Upper lobe of right lung (tissue), 1 donor: ENCODE measurements around the gene TPRN. TPM values are rescaled to one million over a fixed set of nuclear protein-coding genes. Genes with fewer than 3 reads are reported as not detected.

Experiments
- ATAC-seq: fragments of 200-7000 bp; cut with Tn5 transposase; one replicate; pipeline ENCODE4 v1.9.1; 2020; ENCODE audit warnings: mild to moderate bottlenecking, moderate library complexity
- DNase-seq: peaks from one replicate; pipeline ENCODE4 v3.0.0-alpha.2; 2020
- H3K27ac ChIP-seq: fragments of 200-600 bp; one replicate; pipeline ENCODE4 v1.8.0; 2022
- H3K27me3 ChIP-seq: fragments of 200-600 bp; one replicate; pipeline ENCODE4 v1.8.0; 2022; ENCODE audit warnings: mild to moderate bottlenecking
- H3K36me3 ChIP-seq: fragments of 200-600 bp; one replicate; pipeline ENCODE4 v1.8.0; 2022
- H3K4me1 ChIP-seq: fragments of 200-600 bp; one replicate; pipeline ENCODE4 v1.8.0; 2022
- H3K4me3 ChIP-seq: fragments of 200-600 bp; one replicate; pipeline ENCODE4 v1.8.0; 2022; ENCODE audit warnings: mild to moderate bottlenecking
- H3K9me3 ChIP-seq: fragments of 200-600 bp; one replicate; pipeline ENCODE4 v1.8.0; 2022
- CTCF ChIP-seq: fragments of 200-600 bp; IDR thresholded peaks from one replicate; pipeline ENCODE4 v1.8.0; 2022; ENCODE audit warnings: antibody characterized with exemption
- intact Hi-C: fragments of 100-400 bp; cut with DNase I; formaldehyde crosslinking; loops from one replicate; pipeline ENCODE4 v1.11.0; 2022
- total RNA-seq: library from RNA; stranded (reverse); fragmentation: NEBNext Ultra II Directional; extraction: Animal tissue kit (Norgen Biotek cat#: 25700); gene quantifications from one replicate; pipeline ENCODE4 v1.2.1, GENCODE V29; 2021
- donor health status: DM: no; HTN: yes; CAD: no; lungs with severe emphysema.

Gene TPRN
- total RNA-seq, 1 donor from 2014 or later: 22.3 TPM

GRCh38 chr9:137193771-137194170, 6.8 kb downstream of the TPRN start:
- Histone ChIP-seq H3K27ac (no peak overlapping the region), H3K9me3 (no peaks in the 10 kb centered on the region), H3K4me3 (no peak overlapping the region), H3K4me1 (peaks cover 30% of the 10 kb centered on the region), H3K36me3 (peaks cover 24% of the 10 kb centered on the region), H3K27me3 (no peaks in the 10 kb centered on the region)
- no peak for TF ChIP-seq CTCF
- intact Hi-C loops: no loop called here
- DNase-seq (no peak), ATAC-seq (no peak)

- H3K4me1 ChIP-seq: peaks cover 25% of the 10 kb centered on the region
- intact Hi-C loops: no loop called here
- H3K36me3 ChIP-seq: peaks cover 24% of the 10 kb centered on the region
These were observed 7.7 kb downstream of the TPRN start for GRCh38 chr9:137192859-137193258.

GRCh38 chr9:137192448-137192780, 8.1 kb downstream of the TPRN start:
- H3K27ac ChIP-seq: no peak overlapping the region
- H3K9me3 ChIP-seq: no peaks in the 10 kb centered on the region
- no peaks in the 10 kb centered on the region for H3K27me3 ChIP-seq
- no peak for TF ChIP-seq CTCF
- ATAC-seq: no peak
- H3K36me3 ChIP-seq: peaks cover 24% of the 10 kb centered on the region
- no peak for DNase-seq
- intact Hi-C loops: no loop called here
- peaks cover 29% of the 10 kb centered on the region for H3K4me1 ChIP-seq
- no peak overlapping the region for H3K4me3 ChIP-seq

More at GRCh38 chr9:137192859-137193258, 7.7 kb downstream of the TPRN start:
- H3K4me3 ChIP-seq: no peak overlapping the region
- no peaks in the 10 kb centered on the region for H3K27me3 ChIP-seq
- ATAC-seq (no peak), DNase-seq (no peak)
- no peak for TF ChIP-seq CTCF
- H3K9me3 ChIP-seq: no peaks in the 10 kb centered on the region
- no peak overlapping the region for H3K27ac ChIP-seq

- peaks cover 34% of the 10 kb centered on the region for H3K4me1 ChIP-seq
- TF ChIP-seq CTCF: no peak
- H3K9me3 ChIP-seq: no peaks in the 10 kb centered on the region
- intact Hi-C loops: no loop called here
- no peak overlapping the region for H3K27ac ChIP-seq
- H3K4me3 ChIP-seq: no peak overlapping the region
- no peaks in the 10 kb centered on the region for H3K27me3 ChIP-seq
- DNase-seq: no peak
- H3K36me3 ChIP-seq: peaks cover 28% of the 10 kb centered on the region
- ATAC-seq: no peak
These were observed 8.7 kb downstream of the TPRN start for GRCh38 chr9:137191691-137192447.

GRCh38 chr9:137191245-137191644, 9.3 kb downstream of the TPRN start:
- H3K27me3 ChIP-seq: no peaks in the 10 kb centered on the region
- ATAC-seq: no peak
- no peak overlapping the region for H3K27ac ChIP-seq
- DNase-seq: no peak
- peaks cover 30% of the 10 kb centered on the region for H3K36me3 ChIP-seq
- intact Hi-C loops: no loop called here
- no peaks in the 10 kb centered on the region for H3K9me3 ChIP-seq
- no peak overlapping the region for H3K4me3 ChIP-seq
- no peak for TF ChIP-seq CTCF
- peaks cover 41% of the 10 kb centered on the region for H3K4me1 ChIP-seq
